Measurements from ENCODE around the gene RERE.

RERE gene

DNA sequence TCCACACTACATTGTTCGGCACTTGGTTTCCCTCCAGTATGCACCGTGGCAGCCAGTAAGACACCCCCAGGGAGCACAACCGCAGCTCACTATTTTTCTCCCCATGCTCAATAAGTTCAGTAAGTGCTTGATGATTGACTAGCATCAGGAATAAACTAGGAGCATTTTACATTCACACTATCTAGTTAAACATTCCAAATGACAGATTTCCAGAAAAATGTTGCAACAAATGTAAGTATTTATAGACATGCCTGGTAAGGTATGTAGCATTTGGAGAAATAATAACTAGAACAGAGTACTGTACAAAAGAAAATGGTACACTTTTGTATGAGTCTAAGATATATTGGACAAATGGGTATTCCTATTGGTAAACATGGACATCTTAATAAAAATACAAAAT, 406.6 kb downstream of the RERE start:
- DNase-seq, result no peak
- intact Hi-C loops (cut with DNase I), result no loop called here

DNA sequence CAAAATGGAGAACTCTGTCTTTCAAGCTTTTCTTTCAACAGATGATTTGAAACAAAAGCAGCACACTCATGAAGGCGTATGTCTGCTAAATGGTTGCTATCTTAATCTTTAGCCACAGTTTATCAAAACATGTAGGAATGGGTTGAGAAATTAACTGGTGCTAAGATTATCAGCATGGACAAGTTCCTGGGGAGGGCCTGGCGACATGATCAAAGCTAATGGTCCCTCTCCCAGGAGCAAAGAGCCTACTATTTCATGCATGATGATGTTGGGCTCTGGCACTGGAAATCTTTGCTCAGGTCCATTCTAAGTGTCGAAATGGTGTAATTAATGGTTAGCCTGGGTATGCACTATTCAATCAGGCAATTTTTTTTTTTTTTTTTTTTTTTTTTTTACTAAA, 407.8 kb downstream of the RERE start:
- intact Hi-C loops (cut with DNase I), result no loop called here
- DNase-seq, result no peak

GRCh38 chr1:8409106-8409505, 408.3 kb downstream of the RERE start:
- intact Hi-C loops (cut with DNase I), result no loop called here
- no peak for DNase-seq

GRCh38 chr1:8408151-8408839, 409.1 kb downstream of the RERE start:
- DNase-seq, result peak in 1 of 10 donors; percentile 31

GRCh38 chr1:8407652-8408051, 409.8 kb downstream of the RERE start:
- DNase-seq, result no peak
- intact Hi-C loops (cut with DNase I), result no loop called here

More at GRCh38 chr1:8408151-8408839, 409.1 kb downstream of the RERE start:
- intact Hi-C loops (cut with DNase I), result no loop called here

DNA sequence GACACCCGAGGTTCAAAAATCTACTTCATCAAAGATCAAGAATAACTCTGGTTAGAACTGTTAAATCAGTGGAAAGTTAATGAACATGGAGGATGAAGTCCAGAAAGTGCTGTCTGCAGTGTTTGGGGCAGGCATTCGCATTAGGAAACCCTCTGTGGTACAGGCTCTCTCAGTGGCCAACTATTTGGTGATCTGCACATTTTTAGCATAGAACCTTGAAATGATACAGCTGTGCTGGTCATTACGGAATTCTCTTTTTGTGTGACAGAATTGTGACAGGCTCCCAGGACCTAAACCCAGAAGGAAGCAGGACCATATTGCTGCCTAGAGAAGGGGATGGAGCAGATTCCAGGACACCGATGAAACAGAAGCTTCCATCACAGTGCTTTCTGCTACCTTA, 410.5 kb downstream of the RERE start:
- intact Hi-C loops (cut with DNase I), result no loop called here
- DNase-seq, result no peak

DNA sequence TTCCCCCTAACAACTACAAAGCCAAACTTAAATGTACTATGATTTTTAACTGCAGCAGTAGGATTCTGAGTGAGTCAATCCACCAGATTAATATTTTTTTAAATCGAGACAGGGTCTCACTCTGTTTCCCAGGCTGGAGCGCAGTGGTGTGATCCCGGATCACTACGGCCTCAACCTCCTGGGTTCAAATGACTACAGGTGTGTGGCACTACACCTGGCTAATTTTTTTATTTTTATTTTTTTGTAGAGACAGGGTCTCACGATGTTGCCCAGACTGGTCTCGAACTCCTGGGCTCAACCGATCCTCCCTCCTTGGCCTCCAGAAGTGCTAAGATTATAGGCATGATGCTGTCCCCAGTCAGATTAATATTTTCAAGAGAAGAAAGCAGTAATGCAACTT, 411.4 kb downstream of the RERE start:
- DNase-seq, result no peak
- intact Hi-C loops (cut with DNase I), result no loop called here

GRCh38 chr1:8404460-8405370, 412.7 kb downstream of the RERE start:
- no peak for DNase-seq
- intact Hi-C loops (cut with DNase I), result no loop called here

- intact Hi-C loops (cut with DNase I), result no loop called here
These were observed 415.2 kb downstream of the RERE start for GRCh38 chr1:8402109-8402710.

GRCh38 chr1:8398677-8399076, 418.8 kb downstream of the RERE start:
- no peak for DNase-seq
- intact Hi-C loops (cut with DNase I), result no loop called here

More at GRCh38 chr1:8402109-8402710, 415.2 kb downstream of the RERE start:
- DNase-seq, result peak in 1 of 10 donors; percentile 55

DNA sequence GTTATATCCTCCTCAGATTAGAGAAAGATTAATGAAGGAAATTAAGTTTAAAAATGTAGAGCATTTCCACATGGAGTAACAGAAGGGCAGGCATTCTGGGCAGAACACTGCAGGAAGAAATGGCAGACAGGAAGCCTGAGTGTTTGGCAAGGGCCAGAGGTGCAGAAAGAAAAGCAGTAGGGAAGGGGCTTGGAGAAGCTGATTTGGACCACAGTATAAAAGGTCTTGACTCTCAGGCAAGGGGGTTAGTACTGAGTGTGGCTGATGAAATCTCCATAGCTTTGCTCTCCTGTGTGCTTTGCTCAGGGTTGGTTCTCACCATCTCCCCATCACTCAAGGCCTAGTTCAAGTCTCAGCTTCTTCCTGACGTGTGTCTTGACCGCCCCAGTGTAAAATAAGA, 419.4 kb downstream of the RERE start:
- intact Hi-C loops (cut with DNase I), result no loop called here

GRCh38 chr1:8397511-8397910, 419.9 kb downstream of the RERE start:
- no peak for DNase-seq
- intact Hi-C loops (cut with DNase I), result no loop called here

More for the DNA sequence above, 419.4 kb downstream of the RERE start:
- DNase-seq, result no peak

- DNase-seq, result no peak
These were observed 420.5 kb downstream of the RERE start for GRCh38 chr1:8396786-8397406.

GRCh38 chr1:8396083-8396785, 421.2 kb downstream of the RERE start:
- no peak for DNase-seq
- intact Hi-C loops (cut with DNase I), result no loop called here

More at GRCh38 chr1:8396786-8397406, 420.5 kb downstream of the RERE start:
- intact Hi-C loops (cut with DNase I), result no loop called here

DNA sequence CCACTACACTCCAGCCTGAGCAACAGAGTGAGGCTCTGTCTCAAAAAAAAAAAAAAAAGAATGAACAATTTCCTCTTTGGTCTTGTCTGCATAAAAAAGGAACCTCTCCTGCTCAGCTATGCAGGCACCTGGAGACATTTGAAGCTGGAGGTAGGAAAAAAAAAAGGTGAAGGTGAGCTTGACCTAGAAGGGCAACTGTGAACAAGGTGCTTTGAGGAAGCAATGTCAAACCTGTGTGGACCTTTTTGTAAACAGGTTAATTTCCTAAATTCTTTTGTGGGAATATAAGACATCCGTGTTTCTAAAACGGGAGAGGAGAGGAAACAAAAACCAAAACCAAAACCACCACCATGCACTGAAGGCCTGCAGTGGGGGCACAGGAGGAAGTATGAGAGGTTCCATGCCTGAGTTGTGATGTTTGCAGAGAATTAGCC, 422.0 kb downstream of the RERE start:
- intact Hi-C loops (cut with DNase I), result no loop called here
- DNase-seq, result no peak

GRCh38 chr1:8394456-8395321, 422.8 kb downstream of the RERE start:
- no peak for DNase-seq
- intact Hi-C loops (cut with DNase I), result no loop called here

DNA sequence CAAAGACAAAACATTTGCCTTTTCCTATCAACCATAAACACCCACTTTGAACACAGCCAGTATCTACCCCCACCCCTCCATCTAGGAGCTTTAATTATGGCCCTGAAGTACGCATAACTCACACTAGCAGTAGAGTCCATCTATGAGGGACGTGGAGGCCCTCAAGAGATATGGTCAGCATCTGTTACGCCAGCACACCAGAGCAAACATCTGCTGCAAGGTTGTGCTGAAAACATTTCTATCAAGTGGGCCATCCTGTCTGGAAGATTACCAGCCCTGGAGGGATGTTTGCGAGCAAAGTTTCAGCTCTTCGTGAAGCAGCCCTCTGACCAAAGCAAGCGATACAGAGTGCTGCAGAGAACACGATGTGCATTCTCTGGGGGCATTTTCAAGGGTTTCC, 424.9 kb downstream of the RERE start:
- intact Hi-C loops (cut with DNase I), result no loop called here
- DNase-seq, result no peak

DNA sequence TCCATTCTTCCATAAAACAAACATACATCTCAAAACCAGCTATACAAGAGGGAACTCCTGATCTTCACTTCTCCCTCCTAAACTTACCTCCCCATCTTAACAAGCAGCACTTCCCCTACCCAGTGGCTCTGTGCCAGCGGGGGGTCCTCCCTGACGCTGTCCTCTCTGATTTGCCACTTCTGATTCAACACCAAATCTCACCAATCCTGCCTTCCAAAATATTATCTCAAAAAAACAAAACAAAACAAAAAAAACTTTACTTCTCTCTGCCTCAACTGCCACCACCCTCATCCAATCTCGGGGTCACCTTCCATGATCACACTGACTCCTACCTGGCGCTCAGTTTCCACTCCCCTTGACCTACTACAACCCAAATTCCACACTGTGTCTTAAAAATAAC, 426.7 kb downstream of the RERE start:
- no peak for DNase-seq
- intact Hi-C loops (cut with DNase I), result no loop called here

GRCh38 chr1:8389958-8390535, 427.4 kb downstream of the RERE start:
- DNase-seq, result no peak
- intact Hi-C loops (cut with DNase I), result no loop called here

All from posterior cingulate gyrus (tissue), 11 donors.